DND-41 (cell line): ENCODE measurements around the gene FNDC10.
A peak's percentile ranks its signal among the peaks of the same experiment; 100 is the strongest.
"Not testable (repeated sequence)": the region's sequence is repeated elsewhere in the genome, so short reads cannot be mapped to it uniquely, and the experiment has no call there.

Experiments used
- ATAC-seq: fragments of 200-7000 bp; cut with Tn5 transposase; 3 replicates; pipeline ENCODE4 v1.9.1; 2021; ENCODE audit warnings: low read depth; ENCODE audit not compliant: insufficient read depth
- DNase-seq: peaks from one replicate; pipeline ENCODE4 v3.0.0-alpha.2; 2020
- H2AFZ ChIP-seq: 2 replicates; pipeline ENCODE4 v1.6.0; 2012; ENCODE audit warnings: low read depth, low read length
- H3K27ac ChIP-seq: 2 replicates; pipeline ENCODE4 v1.5.1; 2012; ENCODE audit warnings: low read length, inconsistent platforms
- H3K27me3 ChIP-seq: fragments of 200-600 bp; sonication (generic); 2 replicates; pipeline ENCODE4 v1.6.0; 2012; ENCODE audit warnings: low read length, mild to moderate bottlenecking, inconsistent platforms; ENCODE audit not compliant: insufficient read depth, poor library complexity
- H3K36me3 ChIP-seq: 2 replicates; pipeline ENCODE4 v1.5.1; 2012; ENCODE audit warnings: low read length, inconsistent platforms; ENCODE audit not compliant: insufficient read depth
- H3K4me1 ChIP-seq: 2 replicates; pipeline ENCODE4 v1.5.1; 2012; ENCODE audit warnings: mild to moderate bottlenecking, low read length; ENCODE audit not compliant: insufficient read depth
- H3K4me2 ChIP-seq: 2 replicates; pipeline ENCODE4 v1.6.0; 2012; ENCODE audit warnings: mild to moderate bottlenecking, moderate library complexity, low read length, inconsistent platforms; ENCODE audit not compliant: insufficient read depth
- H3K4me3 ChIP-seq, 2 experiments: fragments of 200-600 bp in 1 of 2; shearing (Covaris generic) in 1 of 2; 2 replicates each; pipeline ENCODE4 v1.5.1; 2012 to 2016; ENCODE audit warnings: inconsistent platforms in 2 of 2, low read length in 2 of 2, mild to moderate bottlenecking in 2 of 2, low read depth in 1 of 2, moderate library complexity in 1 of 2
- H3K79me2 ChIP-seq: 2 replicates; pipeline ENCODE4 v1.6.0; 2012; ENCODE audit warnings: low read length, inconsistent platforms; ENCODE audit not compliant: insufficient read depth
- H3K9ac ChIP-seq: 2 replicates; pipeline ENCODE4 v1.6.0; 2012; ENCODE audit warnings: low read depth, mild to moderate bottlenecking, inconsistent platforms, low read length, moderate library complexity
- H3K9me3 ChIP-seq: 2 replicates; pipeline ENCODE4 v1.5.1; 2012; ENCODE audit warnings: low read length, moderate library complexity, mild to moderate bottlenecking, inconsistent platforms; ENCODE audit not compliant: insufficient read depth, severe bottlenecking
- H4K20me1 ChIP-seq: 2 replicates; pipeline ENCODE4 v1.6.0; 2012; ENCODE audit warnings: low read length; ENCODE audit not compliant: insufficient read depth
- EZH2 ChIP-seq: IDR thresholded peaks from 3 replicates; pipeline ENCODE4 v1.6.1; 2012; ENCODE audit warnings: borderline replicate concordance, low read depth, mild to moderate bottlenecking, moderate library complexity, low read length, inconsistent platforms; ENCODE audit not compliant: severe bottlenecking
- TF ChIP-seq, protein P1 (sequence below): IDR thresholded peaks from 2 replicates; pipeline ENCODE4 v1.5.1; 2012; ENCODE audit warnings: borderline replicate concordance, low read length, moderate library complexity, mild to moderate bottlenecking; ENCODE audit not compliant: poor library complexity, severe bottlenecking; ENCODE audit errors: extremely low read depth

FNDC10 gene

DNA sequence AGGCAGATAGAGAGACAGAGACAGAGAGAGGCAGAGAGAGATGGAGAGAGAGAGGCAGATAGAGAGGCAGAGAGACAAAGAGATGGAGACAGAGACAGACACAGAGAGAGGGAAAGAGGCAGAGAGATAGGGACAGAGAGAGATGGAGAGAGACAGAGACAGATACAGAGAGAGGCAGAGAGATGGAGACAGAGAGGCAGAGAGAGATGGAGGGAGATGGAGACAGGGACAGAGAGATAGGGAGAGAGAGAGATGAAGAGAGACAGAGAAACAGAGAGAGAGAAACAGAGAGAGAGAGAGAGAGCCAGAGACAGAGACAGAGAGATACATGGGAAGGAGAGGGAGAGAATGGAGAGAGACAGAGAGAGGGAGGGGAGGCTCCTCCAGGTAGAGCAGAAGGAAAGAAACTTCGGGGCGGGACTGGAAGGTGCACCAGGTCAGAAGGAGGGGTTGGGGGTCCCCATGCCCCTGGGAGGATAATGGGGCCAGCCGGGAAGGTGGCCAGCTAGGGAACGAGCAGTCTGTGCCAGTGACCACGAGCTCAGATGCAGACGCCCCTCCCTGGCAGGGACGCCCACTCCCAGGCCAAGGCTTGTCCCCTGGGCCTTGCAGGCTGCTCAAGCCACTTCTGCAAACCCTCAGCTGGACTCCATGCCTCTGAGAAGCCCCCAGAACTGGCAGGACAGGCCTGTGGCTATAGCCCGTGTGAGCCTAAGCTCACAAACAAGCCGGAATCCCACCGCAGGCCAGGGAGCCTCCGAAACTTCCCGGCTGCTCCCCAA, 3.3 kb downstream of the FNDC10 start:
- H3K27me3 ChIP-seq, result no peaks in the 10 kb centered on the region
- no peak for DNase-seq
- H2AFZ ChIP-seq, result no peak overlapping the region
- H3K27ac ChIP-seq, result no peak overlapping the region
- no peaks in the 10 kb centered on the region for H3K4me1 ChIP-seq
- ATAC-seq, result no peak; the same call in 2 of the 3 replicates
- no peaks in the 10 kb centered on the region for H4K20me1 ChIP-seq
- TF ChIP-seq, protein P1, sequence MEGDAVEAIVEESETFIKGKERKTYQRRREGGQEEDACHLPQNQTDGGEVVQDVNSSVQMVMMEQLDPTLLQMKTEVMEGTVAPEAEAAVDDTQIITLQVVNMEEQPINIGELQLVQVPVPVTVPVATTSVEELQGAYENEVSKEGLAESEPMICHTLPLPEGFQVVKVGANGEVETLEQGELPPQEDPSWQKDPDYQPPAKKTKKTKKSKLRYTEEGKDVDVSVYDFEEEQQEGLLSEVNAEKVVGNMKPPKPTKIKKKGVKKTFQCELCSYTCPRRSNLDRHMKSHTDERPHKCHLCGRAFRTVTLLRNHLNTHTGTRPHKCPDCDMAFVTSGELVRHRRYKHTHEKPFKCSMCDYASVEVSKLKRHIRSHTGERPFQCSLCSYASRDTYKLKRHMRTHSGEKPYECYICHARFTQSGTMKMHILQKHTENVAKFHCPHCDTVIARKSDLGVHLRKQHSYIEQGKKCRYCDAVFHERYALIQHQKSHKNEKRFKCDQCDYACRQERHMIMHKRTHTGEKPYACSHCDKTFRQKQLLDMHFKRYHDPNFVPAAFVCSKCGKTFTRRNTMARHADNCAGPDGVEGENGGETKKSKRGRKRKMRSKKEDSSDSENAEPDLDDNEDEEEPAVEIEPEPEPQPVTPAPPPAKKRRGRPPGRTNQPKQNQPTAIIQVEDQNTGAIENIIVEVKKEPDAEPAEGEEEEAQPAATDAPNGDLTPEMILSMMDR, result no peak
- no peak for TF ChIP-seq EZH2
- H3K79me2 ChIP-seq, result no peaks in the 10 kb centered on the region
- H3K9me3 ChIP-seq, result no peaks in the 10 kb centered on the region
- no peak overlapping the region for H3K4me2 ChIP-seq
- no peak overlapping the region for H3K4me3 ChIP-seq
- H3K36me3 ChIP-seq, result no peaks in the 10 kb centered on the region
- H3K9ac ChIP-seq, result no peak overlapping the region

DNA sequence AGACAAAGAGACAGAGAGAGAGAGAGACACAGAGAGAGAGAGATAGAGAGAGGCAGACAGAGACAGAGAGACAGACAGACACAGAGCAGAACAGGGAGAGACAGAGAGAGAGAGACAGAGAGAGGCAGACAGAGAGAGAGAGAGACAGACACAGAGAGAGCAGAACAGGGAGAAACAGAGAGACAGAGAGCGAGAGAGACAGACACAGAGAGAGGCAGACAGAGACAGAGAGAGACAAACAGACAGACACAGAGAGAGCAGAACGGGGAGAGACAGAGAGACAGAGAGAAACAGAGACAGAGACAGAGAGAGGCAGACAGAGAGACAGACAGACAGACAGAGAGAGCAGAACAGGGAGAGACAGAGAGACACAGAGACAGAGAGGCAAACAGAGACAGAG, 4.6 kb downstream of the FNDC10 start:
- H3K4me2 ChIP-seq, H3K27ac ChIP-seq, H3K4me1 ChIP-seq, H3K36me3 ChIP-seq, H3K79me2 ChIP-seq, H2AFZ ChIP-seq, H3K27me3 ChIP-seq, H3K9me3 ChIP-seq, ATAC-seq, DNase-seq, H4K20me1 ChIP-seq, H3K9ac ChIP-seq, H3K4me3 ChIP-seq: not testable (repeated sequence)

DNA sequence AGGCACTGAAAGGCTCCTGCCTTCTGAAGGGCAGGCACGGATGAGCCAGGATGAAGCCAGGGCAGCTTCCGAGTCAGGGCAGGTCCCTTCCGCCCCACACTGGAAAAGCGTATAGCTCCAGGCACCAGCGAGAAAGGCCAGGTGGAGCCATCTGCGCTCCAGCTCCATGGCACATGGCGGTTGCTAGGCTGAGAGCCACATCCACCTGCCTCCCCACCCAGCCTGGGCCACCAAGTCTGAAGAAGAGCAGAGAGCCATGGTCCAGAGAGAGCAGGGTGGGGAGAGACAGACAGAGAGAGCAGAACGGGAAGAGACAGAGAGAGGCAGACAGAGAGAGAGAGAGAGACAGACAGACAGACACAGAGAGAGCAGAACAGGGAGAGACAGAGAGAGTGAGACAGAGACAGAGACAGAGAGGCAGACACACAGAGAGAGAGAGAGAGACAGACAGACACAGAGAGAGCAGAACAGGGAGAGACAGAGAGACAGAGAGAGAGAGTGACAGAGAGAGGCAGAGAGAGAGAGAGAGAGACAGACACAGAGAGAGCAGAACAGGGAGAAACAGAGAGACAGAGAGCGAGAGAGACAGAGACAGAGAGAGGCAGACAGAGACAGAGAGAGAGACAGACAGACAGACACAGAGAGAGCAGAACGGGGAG, 5.2 kb downstream of the FNDC10 start:
- Histone ChIP-seq H3K79me2 (no peaks in the 10 kb centered on the region), H3K4me1 (no peaks in the 10 kb centered on the region), H3K4me3 (no peak overlapping the region), H3K9ac (no peak overlapping the region), H3K9me3 (no peaks in the 10 kb centered on the region), H3K36me3 (no peaks in the 10 kb centered on the region), H3K27me3 (no peaks in the 10 kb centered on the region), H4K20me1 (no peaks in the 10 kb centered on the region), H3K4me2 (no peak overlapping the region), H3K27ac (no peak overlapping the region), H2AFZ (no peak overlapping the region)
- DNase-seq, result no peak
- ATAC-seq, result peak; percentile 56; the same call in 2 of the 3 replicates
- TF ChIP-seq, protein P1, result no peak

DNA sequence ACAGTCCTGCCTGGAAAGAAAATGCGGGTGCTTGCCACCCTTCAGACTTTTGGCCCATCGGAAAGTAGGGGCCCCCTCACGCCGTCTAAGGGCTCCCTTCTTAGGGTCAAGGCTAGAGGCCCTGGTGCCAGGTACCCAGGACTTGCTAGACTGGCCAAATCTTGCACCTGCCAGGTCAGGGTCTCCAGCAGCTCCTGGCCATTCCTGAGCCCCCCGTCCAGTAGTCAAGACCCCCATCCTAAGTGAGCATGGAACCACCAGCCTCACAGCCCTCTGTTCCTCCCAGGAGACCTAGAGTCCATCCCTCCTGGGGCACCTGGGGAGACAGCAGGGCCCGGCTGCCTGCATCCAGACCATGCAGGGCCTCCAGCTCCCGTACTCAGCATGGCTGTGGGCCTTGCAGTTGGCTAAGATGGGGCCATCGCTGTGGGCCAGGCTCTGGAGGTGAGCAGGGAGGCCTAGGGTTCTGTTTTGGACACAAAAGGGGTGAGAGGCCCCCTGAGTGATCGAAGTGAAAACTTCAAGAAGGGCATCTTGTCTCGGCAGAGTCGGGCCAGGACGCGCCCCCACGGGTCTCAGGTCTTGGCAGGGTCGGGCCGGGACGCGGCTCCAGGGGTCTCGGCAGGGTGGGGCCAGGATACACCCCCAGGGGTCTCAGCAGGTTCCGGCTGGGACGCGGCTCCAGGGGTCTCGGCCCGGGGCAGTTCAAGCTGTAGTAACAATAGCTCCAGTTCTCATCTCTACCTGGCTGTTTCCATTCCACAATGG, 5.9 kb downstream of the FNDC10 start:
- Histone ChIP-seq H3K36me3 (no peaks in the 10 kb centered on the region), H3K27me3 (no peaks in the 10 kb centered on the region), H4K20me1 (no peaks in the 10 kb centered on the region), H3K4me1 (no peaks in the 10 kb centered on the region), H3K4me2 (no peak overlapping the region), H3K9ac (no peak overlapping the region), H2AFZ (no peak overlapping the region), H3K9me3 (no peaks in the 10 kb centered on the region), H3K4me3 (no peak overlapping the region), H3K27ac (no peak overlapping the region), H3K79me2 (no peaks in the 10 kb centered on the region)
- no peak for DNase-seq
- no peak for TF ChIP-seq EZH2
- TF ChIP-seq, protein P1, result no peak
- no peak for ATAC-seq
